Subcutaneous abdominal adipose tissue (tissue), 5 donors: ENCODE measurements around the gene YY1AP1.
"Not testable (repeated sequence)": the region's sequence is repeated elsewhere in the genome, so short reads cannot be mapped to it uniquely, and the experiment has no call there.

ENCODE experiments used
- H3K27ac ChIP-seq: one replicate; pipeline ENCODE4 v1.7.0; 2013; ENCODE audit warnings: low read depth, mild to moderate bottlenecking, inconsistent platforms, low read length, moderate library complexity
- H3K27me3 ChIP-seq, 5 donors: one replicate each; pipeline ENCODE4 v1.7.0; 2013; ENCODE audit warnings: low read length in 5 of 5, inconsistent platforms in 1 of 5; ENCODE audit not compliant: control insufficient read depth in 5 of 5, insufficient read depth in 4 of 5
- H3K36me3 ChIP-seq, 5 donors: one replicate each; pipeline ENCODE4 v1.7.0; 2013; ENCODE audit warnings: low read length in 5 of 5; ENCODE audit not compliant: control insufficient read depth in 5 of 5, insufficient read depth in 5 of 5
- H3K4me1 ChIP-seq, 5 donors: one replicate each; pipeline ENCODE4 v1.7.0; 2013; ENCODE audit warnings: low read length in 5 of 5, mild to moderate bottlenecking in 3 of 5, moderate library complexity in 1 of 5; ENCODE audit not compliant: control insufficient read depth in 5 of 5, insufficient read depth in 5 of 5
- H3K4me3 ChIP-seq, 5 donors: one replicate each; pipeline ENCODE4 v1.7.0; 2013; ENCODE audit warnings: low read length in 5 of 5, low read depth in 1 of 5
- H3K9ac ChIP-seq, 5 donors: one replicate each; pipeline ENCODE4 v1.7.0; 2013; ENCODE audit warnings: low read length in 5 of 5, mild to moderate bottlenecking in 4 of 5, moderate library complexity in 3 of 5
- H3K9me3 ChIP-seq, 5 donors: one replicate each; pipeline ENCODE4 v1.7.0; 2013; ENCODE audit warnings: low read length in 5 of 5; ENCODE audit not compliant: control insufficient read depth in 5 of 5
- donor health status: healthy.
- donor health status: healthy.
- donor health status: healthy.
- donor health status: healthy.
- donor health status: healthy.

The YY1AP1 gene

DNA sequence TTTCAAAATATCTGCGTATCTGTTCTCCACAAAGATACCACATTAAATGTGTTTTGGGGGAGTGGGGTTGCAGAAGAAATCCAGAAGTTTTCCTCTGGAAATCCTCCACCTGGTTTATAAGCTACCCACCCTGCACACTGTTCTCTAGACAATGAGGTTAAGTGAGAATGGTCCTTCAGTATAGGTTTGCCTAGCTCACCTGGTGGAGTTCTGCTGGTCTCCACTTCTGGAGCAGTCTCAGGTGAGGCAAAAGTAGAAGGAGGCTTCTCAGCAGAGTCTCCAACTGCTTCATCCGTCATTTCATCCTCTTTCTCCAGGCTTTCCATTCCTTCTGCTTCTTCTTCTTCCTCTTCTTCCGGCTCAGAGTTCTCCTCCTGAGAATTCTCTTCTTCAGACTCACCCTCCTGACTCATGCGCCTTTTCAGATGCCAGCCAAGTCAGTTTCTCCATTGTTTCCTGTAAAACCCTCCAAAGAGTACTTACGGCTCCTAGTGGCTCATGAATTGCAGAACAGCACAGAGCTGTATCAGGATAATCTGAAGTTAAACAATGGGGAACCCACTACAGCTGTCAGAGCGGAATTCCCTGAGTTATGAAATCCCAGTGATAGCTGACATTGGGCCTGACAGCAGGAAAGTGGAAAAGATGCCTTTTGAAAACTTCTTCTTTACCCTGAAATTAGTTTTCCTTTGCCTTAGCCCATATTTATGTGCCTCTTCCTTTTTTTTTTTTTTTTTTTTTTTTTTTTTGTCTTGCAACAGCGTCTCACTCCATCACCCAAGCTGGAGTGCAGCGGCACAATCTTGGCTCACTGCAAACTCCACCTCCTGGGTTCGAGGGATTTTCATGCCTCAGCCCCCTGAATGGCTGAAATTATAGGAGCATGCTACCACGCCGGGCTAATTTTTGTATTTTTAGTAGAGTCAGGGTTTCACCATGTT is 40.1 kb downstream of the YY1AP1 start:
- peak overlapping the region; percentile 30 to 61 (median 46) for H3K4me3 ChIP-seq
- H3K9ac ChIP-seq, result no peak overlapping the region
- H3K36me3 ChIP-seq, result no peaks in the 10 kb centered on the region
- H3K4me1 ChIP-seq, result peaks cover 4 to 45% (median 39%) of the 10 kb centered on the region in 5 donors
- H3K9me3 ChIP-seq, result peaks cover 0 to 6% (median 2%) of the 10 kb centered on the region in 5 donors
- H3K27me3 ChIP-seq, result no peaks in the 10 kb centered on the region
- H3K27ac ChIP-seq, result no peak overlapping the region

DNA sequence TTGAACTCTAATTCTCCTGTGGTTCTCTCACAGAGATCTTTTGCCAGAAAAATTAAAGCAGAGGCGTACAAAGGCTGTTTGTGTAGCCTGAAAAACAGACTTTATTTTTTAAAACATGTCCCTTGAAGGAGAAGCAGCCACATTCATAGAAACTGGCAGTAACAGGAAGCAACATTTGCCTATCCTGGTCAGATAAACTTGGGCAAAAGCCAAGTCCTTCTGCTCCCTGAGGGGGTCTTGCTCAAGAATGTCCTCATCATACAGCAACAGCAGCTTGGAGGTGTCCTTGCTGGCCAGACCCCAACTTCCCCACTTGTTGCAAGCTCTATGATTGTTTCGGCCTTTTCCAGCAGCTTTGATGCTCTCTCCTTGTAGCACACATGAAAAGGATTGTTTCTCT is 42.3 kb downstream of the YY1AP1 start:
- Histone ChIP-seq H3K27ac (peak overlapping the region; percentile 39), H3K27me3 (no peaks in the 10 kb centered on the region)

DNA sequence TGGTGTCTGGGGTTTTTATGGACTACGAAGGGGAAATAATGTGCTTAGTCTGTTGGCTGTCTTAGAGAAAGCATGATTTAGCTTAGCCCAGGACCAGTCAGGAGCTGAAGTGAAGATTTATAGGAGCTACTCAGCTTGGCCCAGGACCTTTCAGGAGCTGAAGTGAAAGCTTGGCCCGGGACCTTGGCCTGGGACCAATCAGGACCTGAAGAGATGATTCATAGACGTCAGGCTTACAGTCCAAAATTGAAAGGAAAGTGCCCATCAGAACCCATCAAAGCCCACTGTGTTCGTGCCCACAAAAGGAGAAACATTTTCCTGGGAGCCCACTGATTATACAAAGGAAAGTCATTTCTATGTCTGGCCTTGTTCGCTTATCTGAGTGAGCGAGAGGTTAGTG is 42.9 kb downstream of the YY1AP1 start:
- Histone ChIP-seq H3K36me3 (no peaks in the 10 kb centered on the region), H3K4me1 (peaks cover 4 to 38% (median 35%) of the 10 kb centered on the region in 5 donors), H3K27me3 (no peaks in the 10 kb centered on the region), H3K27ac (peak overlapping the region; percentile 39), H3K9ac (peak overlapping the region in 2 of 5 donors; percentile 35 to 44), H3K9me3 (peaks cover 0 to 18% (median 12%) of the 10 kb centered on the region in 5 donors), H3K4me3 (no peak overlapping the region)

More for the DNA sequence above, 42.3 kb downstream of the YY1AP1 start:
- Histone ChIP-seq H3K4me3 (no peak overlapping the region), H3K36me3 (no peaks in the 10 kb centered on the region), H3K9ac (peak overlapping the region in 1 of 5 donors; percentile 44), H3K4me1 (peaks cover 4 to 41% (median 38%) of the 10 kb centered on the region in 5 donors), H3K9me3 (peaks cover 0 to 18% (median 12%) of the 10 kb centered on the region in 5 donors)

DNA sequence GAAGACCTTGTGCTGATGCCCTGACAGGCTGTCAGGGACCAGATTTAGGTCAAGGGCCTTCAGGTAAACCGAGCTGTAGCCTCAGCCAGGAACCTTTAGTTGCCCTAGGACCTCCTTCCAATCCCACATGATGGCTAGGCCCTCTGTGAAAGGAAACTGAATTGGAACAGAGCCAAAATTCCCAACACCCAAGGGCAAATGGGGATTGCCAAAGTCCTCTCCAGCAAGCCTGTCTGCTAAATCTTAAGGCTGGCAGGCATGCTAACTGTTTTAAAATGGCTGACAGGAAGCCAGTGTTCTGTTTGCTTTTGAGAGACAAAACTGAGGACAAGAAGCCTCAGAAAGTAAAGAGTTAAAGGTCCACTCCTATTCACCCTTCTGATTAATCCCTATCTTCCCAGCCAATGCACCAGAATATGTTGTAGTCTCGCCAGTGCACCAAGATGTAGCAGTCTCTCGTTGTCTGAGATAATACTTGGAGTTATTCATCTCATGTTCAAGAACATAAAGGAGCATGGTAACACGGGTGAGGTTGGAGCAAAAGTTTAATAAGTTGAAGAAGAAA is 43.5 kb downstream of the YY1AP1 start:
- Histone ChIP-seq H3K27ac (peak overlapping the region; percentile 39), H3K36me3 (no peaks in the 10 kb centered on the region), H3K9me3 (peaks cover 0 to 15% (median 12%) of the 10 kb centered on the region in 5 donors), H3K4me3 (no peak overlapping the region), H3K4me1 (peaks cover 4 to 42% (median 33%) of the 10 kb centered on the region in 5 donors), H3K27me3 (no peaks in the 10 kb centered on the region), H3K9ac (no peak overlapping the region)

DNA sequence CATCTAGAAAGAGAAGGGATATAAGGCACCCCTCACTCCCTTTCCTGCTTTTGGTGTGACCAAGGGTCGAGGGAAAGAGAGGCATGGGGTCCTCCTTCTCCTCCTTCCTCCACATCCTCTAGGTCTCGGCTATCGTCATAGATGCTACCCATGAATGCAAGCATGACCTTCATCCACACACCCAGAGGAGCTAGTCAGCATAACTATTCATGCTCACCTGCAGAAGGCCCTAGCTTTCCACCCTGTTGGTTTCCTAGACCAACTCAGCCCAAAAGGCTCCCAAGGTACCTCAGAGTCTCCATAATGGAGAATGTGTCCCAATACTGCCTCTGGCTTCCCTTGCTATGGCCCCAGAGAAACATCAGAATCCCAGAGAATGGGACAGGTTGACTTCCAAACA is 45.3 kb downstream of the YY1AP1 start:
- Histone ChIP-seq H3K4me3 (peak overlapping the region in 1 of 5 donors; percentile 36), H3K4me1 (peaks cover under 1 to 38% (median 26%) of the 10 kb centered on the region in 5 donors), H3K9ac (no peak overlapping the region), H3K27ac (no peak overlapping the region), H3K27me3 (no peaks in the 10 kb centered on the region), H3K36me3 (no peaks in the 10 kb centered on the region), H3K9me3 (peaks cover 0 to 15% (median 12%) of the 10 kb centered on the region in 5 donors)

DNA sequence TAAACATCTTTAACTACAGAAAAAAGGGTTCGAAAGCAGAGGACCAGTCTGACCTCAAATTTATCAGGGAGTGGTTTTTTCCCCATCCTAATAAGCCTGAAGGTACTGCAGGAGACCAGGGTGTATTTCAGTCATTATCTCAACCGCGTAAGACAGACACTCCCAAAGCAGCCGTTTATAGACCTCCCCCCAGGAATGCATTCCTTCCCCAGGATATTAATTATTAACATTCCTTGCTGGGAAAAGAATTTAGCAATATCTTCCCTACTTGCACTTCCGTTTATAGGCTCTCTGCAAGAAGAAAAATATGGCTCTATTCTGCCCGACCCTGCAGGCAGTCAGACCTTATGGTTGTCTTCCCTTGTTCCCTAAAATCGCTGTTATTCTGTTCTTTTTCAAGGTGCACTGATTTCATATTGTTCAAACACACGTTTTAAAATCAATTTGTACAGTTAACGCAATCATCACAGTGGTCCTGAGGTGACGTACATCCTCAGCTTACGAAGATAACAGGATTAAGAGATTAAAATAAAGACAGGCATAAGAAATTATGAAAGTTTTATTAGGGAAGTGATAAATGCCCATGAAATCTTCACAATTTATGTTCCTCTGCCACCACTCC is 45.9 kb downstream of the YY1AP1 start:
- H3K4me1 ChIP-seq, result peaks cover 0 to 36% (median 23%) of the 10 kb centered on the region in 5 donors
- peak overlapping the region in 1 of 5 donors; percentile 36 for H3K4me3 ChIP-seq

DNA sequence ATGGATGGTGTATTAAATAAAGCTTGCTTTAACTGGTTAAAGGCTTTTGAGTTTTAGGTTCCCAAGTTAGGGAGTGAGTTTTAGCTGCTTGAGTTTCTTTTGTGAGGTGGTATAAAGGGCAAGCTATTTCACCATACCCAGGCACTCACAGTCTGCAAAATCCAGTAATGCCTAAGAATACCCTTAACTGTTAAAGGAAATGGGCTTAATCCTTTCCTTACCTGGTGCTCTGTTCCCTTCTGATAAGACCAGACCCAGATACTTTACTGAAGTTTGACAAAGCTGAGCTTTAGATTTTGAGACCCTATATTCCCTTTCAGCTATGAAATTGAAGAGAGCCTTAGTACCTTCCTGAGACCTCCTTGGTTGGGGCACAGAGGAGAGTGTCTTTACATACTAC is 48.2 kb downstream of the YY1AP1 start:
- H3K4me3 ChIP-seq, result no peak overlapping the region
- no peak overlapping the region for H3K27ac ChIP-seq
- no peaks in the 10 kb centered on the region for H3K36me3 ChIP-seq
- no peak overlapping the region for H3K9ac ChIP-seq
- H3K27me3 ChIP-seq, result no peaks in the 10 kb centered on the region
- H3K4me1 ChIP-seq, result peaks cover 0 to 29% (median 16%) of the 10 kb centered on the region in 5 donors
- H3K9me3 ChIP-seq, result peaks cover 0 to 15% (median 12%) of the 10 kb centered on the region in 5 donors

More for the DNA sequence above, 45.9 kb downstream of the YY1AP1 start:
- not testable (repeated sequence) for H3K27me3 ChIP-seq, H3K36me3 ChIP-seq, H3K27ac ChIP-seq, H3K9ac ChIP-seq
- H3K9me3 ChIP-seq, result peaks cover 0 to 15% (median 12%) of the 10 kb centered on the region in 5 donors

DNA sequence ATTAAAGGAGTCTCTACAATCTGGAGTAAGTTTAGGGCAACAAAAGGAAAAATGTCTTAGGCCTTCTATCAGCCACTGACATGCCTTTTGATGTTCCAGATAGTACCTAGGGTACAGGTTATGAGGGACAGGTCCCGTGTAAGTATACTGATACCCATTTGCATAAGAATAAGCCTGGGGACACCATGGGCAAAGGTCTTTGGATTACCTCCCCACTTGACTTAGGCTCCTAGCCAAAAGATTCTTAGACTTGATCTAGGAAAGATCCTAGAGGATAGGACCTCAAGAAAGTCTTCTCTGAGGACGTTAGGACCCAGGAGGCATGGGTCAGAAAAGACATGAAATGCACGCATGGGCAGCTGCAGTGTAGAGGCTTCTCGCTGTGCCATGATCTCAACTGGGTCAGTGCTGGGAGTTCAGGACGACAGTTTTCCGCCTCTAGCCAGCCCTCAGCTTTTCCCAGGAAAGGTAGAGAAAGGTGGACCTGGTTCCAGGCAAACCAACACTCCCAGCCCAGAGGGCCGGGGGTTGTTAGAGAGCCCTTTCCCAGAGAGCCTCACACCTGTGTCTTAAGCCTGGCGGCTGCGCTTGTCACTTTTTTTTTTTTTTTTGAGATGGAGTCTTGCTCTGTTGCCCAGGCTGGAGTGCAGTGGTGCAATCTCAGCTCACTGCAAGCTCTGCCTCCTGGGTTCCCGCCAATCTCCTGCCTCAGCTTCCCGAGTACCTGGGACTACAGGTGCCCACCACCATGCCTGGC is 52.0 kb downstream of the YY1AP1 start:
- Histone ChIP-seq H3K27ac (no peak overlapping the region), H3K4me1 (peaks cover 0 to 20% (median 11%) of the 10 kb centered on the region in 5 donors), H3K27me3 (no peaks in the 10 kb centered on the region), H3K36me3 (no peaks in the 10 kb centered on the region), H3K9me3 (no peaks in the 10 kb centered on the region), H3K4me3 (peak overlapping the region in 2 of 5 donors; percentile 60 to 64), H3K9ac (peak overlapping the region in 1 of 5 donors; percentile 39)

DNA sequence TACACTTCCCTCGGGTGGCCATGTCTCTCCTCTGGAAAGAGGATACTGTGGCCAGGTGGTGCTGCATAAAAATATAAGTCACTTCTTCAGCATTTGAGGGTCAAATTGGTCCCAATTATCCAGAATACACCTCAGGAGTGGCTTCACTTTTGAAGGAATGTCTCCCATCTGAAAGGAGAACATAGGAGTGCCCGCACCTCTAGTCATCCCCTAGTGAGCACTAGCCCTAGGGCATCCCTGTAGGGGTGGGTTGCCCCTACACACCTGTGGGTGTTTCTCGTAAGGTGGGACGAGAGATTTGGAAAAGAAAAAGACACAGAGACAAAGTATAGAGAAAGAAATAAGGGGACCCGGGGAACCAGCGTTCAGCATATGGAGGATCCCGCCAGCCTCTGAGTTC is 62.1 kb downstream of the YY1AP1 start:
- H3K27ac ChIP-seq, H3K36me3 ChIP-seq, H3K9ac ChIP-seq, H3K4me3 ChIP-seq, H3K9me3 ChIP-seq, H3K27me3 ChIP-seq: not testable (repeated sequence)
- peaks cover 0 to 28% (median 20%) of the 10 kb centered on the region in 5 donors for H3K4me1 ChIP-seq
